ENCODE data around the gene PCNX1.
A peak's percentile ranks its signal among the peaks of the same experiment; 100 is the strongest.

The PCNX1 gene

DNA sequence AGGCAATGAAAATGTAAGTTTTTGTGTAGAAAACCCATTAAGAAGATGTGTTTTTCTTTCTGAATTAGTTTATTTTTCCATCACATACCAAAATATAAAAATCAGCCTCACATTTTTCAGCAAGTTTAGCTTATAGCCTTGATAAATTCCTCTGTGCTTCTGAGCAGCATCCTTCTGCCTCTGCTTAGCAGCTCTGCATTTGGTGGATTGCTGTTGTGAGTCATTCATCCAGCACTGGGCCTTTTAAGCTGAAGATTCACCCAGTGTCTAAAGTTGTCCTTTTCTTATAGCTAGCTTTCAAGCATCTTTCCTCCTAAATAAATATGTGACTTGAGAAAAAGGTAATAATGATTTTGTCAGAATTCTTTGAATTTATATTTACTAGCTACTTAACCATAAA lies 206.1 kb downstream of the PCNX1 start:
- no peak for DNase-seq (ENCODE audit: low spot score)
- TF ChIP-seq, protein P1, sequence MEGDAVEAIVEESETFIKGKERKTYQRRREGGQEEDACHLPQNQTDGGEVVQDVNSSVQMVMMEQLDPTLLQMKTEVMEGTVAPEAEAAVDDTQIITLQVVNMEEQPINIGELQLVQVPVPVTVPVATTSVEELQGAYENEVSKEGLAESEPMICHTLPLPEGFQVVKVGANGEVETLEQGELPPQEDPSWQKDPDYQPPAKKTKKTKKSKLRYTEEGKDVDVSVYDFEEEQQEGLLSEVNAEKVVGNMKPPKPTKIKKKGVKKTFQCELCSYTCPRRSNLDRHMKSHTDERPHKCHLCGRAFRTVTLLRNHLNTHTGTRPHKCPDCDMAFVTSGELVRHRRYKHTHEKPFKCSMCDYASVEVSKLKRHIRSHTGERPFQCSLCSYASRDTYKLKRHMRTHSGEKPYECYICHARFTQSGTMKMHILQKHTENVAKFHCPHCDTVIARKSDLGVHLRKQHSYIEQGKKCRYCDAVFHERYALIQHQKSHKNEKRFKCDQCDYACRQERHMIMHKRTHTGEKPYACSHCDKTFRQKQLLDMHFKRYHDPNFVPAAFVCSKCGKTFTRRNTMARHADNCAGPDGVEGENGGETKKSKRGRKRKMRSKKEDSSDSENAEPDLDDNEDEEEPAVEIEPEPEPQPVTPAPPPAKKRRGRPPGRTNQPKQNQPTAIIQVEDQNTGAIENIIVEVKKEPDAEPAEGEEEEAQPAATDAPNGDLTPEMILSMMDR (IDR thresholded peaks at IDR 0.05; ENCODE audit: extremely low read depth, missing control alignments): no peak

DNA sequence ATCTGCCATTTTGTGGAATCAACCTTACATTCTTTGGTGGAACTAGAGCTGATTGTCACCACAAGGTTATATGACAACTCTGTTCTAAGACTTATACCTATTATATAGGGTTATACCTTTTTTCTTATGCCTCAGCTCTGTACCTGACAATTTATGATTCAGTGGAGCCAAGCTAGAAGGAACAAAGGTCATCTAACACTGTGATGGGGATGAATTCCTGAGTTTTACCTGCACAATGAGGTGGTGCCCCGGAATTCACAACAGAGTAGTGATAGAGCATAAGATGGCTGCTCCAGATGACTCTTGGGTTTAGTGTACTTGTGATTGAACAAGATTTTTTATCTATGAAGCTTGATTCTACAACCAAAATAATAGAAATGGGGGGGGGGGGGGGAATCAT lies 207.3 kb downstream of the PCNX1 start:
- DNase-seq (ENCODE audit: low spot score): no peak
- TF ChIP-seq, protein P1 (IDR thresholded peaks at IDR 0.05; ENCODE audit: extremely low read depth, missing control alignments): no peak

DNA sequence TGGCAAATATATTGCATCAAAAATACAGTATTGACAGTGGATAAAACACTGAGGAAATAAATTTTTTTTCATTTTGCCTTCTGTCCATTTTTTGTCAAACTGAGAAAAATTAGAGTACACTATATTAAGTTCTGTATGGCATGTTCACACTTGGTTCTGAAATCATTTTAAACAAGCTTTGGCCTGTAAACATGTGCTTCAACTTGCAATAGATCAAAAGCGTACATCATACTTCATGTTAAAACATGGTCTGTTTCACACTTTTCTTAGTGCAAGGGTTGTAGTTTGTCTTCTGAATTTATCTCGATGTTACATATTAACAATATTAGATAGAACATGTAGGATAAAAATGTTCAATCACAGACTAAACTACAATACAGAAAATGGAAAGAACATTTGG lies 208.0 kb downstream of the PCNX1 start:
- TF ChIP-seq, protein P1 (IDR thresholded peaks at IDR 0.05; ENCODE audit: extremely low read depth, missing control alignments): no peak

DNA sequence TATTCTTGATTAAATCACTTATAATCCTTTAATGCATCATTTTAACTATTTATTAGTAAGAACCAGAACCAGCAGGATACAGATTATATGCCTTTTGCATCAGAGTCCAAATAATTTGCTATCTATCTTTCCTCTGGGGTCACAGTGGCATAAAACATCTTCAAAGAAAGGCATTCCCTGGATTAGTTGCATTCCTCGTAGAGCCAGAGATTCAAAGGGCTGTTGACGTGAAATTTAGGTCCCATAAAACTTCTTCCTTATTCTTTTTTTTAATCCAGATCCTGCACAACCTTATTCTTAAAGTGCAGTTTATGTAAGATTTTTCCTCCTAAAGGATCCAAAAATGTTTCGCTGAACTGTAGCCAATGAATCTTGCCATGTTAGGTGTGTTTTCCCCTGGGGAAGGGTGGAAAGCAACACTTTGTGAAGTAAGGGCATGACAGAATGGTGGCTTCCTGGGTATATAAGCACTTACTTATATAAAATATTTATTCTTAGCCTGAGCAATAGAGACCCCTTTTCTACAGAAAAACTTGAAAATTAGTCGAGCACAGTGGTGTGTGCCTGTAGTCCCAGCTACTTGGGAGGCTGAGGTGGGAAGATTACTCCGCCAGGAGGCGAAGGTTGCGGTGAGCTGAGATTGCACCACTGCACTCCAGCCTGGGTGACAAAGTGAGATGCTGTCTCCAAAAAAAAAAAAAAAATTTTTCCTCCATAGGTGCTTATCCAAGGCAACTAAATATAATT lies 208.7 kb downstream of the PCNX1 start:
- TF ChIP-seq, protein P1 (IDR thresholded peaks at IDR 0.05; ENCODE audit: extremely low read depth, missing control alignments): no peak
- DNase-seq (ENCODE audit: low spot score): no peak

More for the DNA sequence above, 208.0 kb downstream of the PCNX1 start:
- no peak for DNase-seq (ENCODE audit: low spot score)

DNA sequence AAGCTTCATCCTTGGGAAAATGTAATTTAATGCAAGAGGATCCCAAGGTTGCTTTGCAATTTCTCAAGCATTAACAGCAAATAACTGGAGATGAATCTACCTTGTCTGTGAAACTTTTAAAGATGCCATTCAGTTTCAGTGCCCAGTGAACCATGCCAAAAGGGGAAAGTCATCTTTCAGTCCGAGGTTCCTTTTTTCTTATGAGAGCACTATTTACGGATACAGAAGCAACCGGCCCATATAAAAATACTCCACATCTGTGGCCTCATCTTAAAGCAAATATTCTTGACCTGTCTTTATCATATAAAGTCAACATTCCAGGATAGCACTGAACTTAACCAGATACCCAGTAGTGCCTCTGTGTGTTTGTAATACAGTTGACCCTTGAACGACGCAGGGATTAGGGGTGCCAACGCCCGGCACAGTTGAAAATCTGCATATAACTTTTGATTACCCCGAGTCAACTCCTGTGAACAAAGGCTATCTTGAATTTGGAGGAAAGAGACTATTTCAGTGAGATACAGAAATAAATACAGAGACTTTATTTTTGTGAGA lies 209.4 kb downstream of the PCNX1 start:
- no peak for DNase-seq (ENCODE audit: low spot score)
- TF ChIP-seq, protein P1 (IDR thresholded peaks at IDR 0.05; ENCODE audit: extremely low read depth, missing control alignments): no peak

DNA sequence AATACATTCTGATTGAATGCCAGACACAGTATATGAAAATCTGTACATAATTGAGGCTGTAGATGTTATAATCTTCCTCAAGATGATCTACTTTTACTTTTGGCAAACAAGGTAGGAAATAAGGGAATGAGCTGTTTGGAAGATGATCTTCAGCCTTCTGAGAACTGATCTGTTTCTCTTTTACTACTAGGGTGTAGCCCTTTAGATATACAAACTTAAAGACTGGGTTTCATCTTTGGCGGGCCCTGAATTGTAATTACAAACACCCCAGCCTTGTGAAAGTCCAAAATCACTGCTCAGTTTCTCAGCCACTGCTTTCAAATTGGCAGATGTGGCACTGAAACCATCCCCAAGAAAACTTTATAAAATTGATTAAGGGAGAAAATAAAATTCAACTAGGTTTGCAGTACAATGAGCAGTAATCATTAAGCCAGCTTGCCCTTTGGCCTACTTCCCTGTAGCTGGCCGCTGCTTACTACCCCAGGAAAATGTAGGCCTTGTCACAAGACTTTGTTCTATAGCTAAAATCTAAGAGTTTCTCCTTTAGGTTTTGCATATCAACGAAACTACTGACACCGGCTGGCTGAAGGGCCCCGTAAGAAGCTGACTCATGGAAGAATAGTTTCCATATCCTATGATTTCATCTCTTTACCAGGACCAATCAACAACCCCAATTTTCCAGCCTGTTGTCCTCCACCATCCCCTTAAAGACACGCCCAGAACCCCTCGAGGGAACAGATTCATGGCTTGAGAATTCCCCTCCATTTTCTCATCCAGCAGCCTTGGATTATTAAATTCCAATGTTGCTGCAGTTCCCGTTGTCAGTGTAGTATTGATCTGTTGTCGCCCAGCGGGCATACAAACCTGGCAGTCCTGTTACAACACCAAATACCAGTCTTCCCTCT lies 210.8 kb downstream of the PCNX1 start:
- peak; percentile 11 for DNase-seq (ENCODE audit: low spot score)
- TF ChIP-seq, protein P1 (IDR thresholded peaks at IDR 0.05; ENCODE audit: extremely low read depth, missing control alignments): no peak

DNA sequence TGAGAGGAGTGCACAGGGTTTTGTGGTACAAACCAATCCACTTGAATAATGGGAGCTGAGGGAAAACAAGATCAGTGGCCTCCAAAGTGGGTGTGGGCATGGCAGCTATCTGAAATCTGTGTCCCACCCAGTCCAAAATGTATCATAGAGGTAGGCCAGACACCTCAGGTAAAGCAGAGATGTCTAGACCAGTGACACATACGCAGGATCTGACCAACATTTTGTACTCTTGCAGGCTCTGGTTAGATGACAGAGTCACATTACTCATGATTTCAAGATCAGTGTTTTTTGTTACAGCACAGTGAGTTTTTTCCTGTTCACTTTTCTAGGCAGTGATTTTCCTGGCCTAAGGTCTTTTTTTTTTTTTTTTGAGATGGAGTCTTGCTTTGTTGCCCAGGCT lies 211.8 kb downstream of the PCNX1 start:
- TF ChIP-seq, protein P1 (IDR thresholded peaks at IDR 0.05; ENCODE audit: extremely low read depth, missing control alignments): no peak
- DNase-seq (ENCODE audit: low spot score): no peak
